ENCODE data around the gene KCNH1.
"Not testable (repeated sequence)": the region's sequence is repeated elsewhere in the genome, so short reads cannot be mapped to it uniquely, and the experiment has no call there.

The KCNH1 gene

GRCh38 chr1:211013346-211014240 is 120.4 kb downstream of the KCNH1 start:
- no peak for DNase-seq (ENCODE audit: low spot score)

DNA sequence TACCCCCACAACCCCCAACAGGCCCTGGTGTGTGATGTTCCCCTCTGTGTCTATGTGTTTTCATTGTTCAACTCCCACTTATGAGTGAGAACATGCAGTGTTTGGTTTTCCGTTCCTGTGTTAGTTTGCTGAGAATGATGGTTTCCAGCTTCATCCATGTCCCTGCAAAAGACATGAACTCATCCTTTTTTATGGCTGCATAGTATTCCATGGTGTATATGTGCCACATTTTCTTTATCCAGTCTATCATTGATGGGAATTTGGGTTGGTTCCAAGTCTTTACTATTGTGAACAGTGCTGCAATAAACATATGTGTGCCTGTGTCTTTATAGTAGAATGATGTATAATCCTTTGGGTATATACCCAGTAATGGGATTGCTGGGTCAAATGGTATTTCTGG is 122.8 kb downstream of the KCNH1 start:
- not testable (repeated sequence) for DNase-seq (ENCODE audit: low spot score)

- DNase-seq (ENCODE audit: low spot score), result no peak
These were observed 124.0 kb downstream of the KCNH1 start for GRCh38 chr1:211009944-211010343.

- no peak for DNase-seq (ENCODE audit: low spot score)
These were observed 126.1 kb downstream of the KCNH1 start for GRCh38 chr1:211007830-211008229.

DNA sequence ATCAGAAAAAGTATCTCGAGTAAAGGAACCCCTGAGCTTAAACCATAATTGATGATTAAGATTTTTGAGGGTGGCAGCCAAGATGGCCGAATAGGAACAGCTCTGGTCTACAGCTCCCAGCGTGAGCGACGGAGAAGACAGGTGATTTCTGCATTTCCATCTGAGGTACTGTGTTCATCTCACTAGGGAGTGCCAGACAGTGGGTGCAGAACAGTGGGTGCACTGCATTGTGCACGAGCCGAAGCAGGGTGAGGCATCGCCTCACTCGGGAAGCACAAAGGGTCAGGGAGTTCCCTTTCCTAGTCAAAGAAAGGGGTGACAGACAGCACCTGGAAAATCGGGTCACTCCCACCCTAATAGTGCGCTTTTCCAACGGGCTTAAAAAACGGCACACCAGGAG is 138.0 kb downstream of the KCNH1 start:
- not testable (repeated sequence) for DNase-seq (ENCODE audit: low spot score)

DNA sequence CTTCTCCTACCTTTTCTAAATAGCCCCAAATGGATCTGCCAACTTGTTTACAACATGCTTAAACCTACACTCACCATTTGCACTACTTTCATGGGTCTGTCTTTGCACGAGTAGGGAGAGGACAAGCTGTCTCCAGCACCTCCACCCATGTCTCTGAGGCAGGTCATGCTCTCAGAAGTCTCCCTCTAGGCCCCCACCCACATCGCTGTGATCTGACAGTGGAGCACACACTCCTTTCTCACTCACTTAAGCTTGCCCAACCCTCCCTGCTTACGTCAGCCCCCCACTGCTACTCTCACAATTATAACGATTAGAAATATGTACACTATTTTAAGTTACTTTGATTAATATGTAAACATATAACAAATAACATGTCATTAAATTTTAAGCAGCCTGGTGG is 141.1 kb downstream of the KCNH1 start:
- DNase-seq (ENCODE audit: low spot score), result no peak

- DNase-seq (ENCODE audit: low spot score), result no peak
These were observed 144.0 kb downstream of the KCNH1 start for GRCh38 chr1:210989905-210990304.

- DNase-seq (ENCODE audit: low spot score), result no peak
These were observed 152.5 kb downstream of the KCNH1 start for GRCh38 chr1:210981490-210981889.

GRCh38 chr1:210980082-210980481 is 153.9 kb downstream of the KCNH1 start:
- DNase-seq (ENCODE audit: low spot score), result no peak

- DNase-seq (ENCODE audit: low spot score), result no peak
These were observed 155.0 kb downstream of the KCNH1 start for GRCh38 chr1:210978974-210979354.

DNA sequence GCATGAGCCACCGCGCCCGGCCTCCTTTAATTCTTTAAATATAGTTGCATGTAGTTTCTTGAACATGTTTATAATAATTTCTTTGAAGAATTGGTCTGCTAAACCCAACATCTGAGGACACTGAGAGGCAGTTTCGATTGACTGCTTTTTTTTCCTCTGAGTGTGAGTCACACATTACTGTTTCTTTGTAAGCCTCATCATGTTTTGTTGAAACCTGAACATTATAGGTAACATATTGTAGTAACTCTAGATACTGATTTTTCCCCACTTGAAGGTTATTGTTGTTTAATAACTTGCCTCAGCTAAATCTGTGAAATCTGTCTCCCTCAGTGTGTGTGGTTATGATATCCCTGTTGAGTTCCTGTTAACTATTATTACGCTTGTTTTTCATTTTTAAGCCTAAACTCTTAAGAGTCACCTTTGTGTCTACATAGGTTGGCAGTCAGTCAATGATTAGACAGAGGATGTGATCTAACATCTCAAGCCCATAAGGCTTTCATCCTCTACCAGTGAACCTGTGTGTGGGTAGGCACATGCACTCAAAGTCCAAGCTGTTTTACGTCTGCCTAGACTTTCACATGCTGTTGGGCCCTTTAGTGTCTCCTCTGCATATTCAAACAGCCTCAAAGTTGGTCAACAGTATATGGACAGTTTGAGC is 155.5 kb downstream of the KCNH1 start:
- DNase-seq (ENCODE audit: low spot score), result no peak

GRCh38 chr1:210951279-210951678 is 182.7 kb downstream of the KCNH1 start:
- DNase-seq (ENCODE audit: low spot score), result no peak

GRCh38 chr1:210949940-210950546 is 183.9 kb downstream of the KCNH1 start:
- DNase-seq (ENCODE audit: low spot score), result not testable (repeated sequence)

- DNase-seq (ENCODE audit: low spot score), result no peak
These were observed 184.5 kb downstream of the KCNH1 start for GRCh38 chr1:210949489-210949888.

- DNase-seq (ENCODE audit: low spot score), result no peak
These were observed 184.9 kb downstream of the KCNH1 start for GRCh38 chr1:210949039-210949438.

DNA sequence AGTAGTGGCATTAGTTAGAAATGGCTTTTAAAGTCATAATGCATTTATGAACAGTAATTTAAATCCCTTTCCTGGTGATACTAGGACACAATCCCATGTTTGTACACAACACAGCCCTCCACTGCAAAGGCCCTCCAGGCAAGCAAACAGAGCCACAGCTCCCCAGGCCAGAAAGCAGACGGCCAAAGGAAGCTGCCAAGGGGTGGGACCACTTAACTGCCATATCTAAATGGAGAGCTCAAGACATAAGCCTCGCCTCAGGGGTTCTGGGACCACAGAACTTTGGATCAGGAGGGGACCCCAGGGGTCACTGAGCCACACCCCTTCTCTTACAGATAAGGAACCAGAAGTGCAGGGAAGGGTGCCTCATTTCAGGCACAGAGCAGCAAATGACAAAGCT is 189.7 kb downstream of the KCNH1 start:
- DNase-seq (ENCODE audit: low spot score), result no peak

DNA sequence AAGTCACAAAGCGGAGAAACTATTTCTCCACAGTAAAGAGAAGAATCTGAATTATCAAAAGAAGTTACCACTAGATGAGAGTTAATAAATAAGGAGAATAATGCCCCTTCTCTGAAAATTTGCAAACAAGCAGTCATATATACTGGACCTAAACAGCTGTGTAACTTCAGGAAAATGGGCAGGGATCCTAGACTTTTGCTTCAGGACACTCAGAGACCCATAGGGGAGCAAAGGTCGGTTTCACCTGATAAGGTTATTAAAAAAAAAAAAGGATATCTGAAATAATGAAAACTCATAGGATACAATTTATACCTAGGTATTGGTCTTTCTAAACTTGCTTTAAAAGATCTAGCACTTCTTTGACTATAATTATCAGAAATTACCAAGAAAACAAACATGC is 191.4 kb downstream of the KCNH1 start:
- DNase-seq (ENCODE audit: low spot score), result no peak

- no peak for DNase-seq (ENCODE audit: low spot score)
These were observed 193.8 kb downstream of the KCNH1 start for GRCh38 chr1:210940081-210940617.

DNA sequence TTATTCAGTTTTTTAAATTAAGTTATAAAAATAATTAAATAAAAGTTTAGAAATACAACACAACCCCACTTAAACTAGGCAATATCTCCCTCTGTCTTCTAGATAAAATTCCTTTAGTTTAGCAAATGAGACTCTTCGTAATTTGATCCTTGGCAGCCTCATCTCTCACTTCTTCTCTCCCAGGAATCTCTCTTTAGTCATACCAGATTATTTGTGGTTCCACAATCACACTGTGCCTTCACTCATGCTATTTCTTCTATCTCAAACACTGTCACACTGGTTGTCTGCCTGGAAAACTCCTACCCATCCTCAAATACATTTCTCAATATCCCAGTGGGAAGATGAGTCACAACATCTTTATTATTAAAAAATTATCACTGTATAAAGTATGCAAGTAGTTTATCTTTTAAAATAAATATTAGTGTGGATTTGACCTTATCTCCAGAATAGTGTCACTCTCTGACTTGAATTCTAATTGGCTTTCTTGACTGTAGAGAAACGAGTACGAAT is 195.5 kb downstream of the KCNH1 start:
- DNase-seq (ENCODE audit: low spot score), result no peak

DNA sequence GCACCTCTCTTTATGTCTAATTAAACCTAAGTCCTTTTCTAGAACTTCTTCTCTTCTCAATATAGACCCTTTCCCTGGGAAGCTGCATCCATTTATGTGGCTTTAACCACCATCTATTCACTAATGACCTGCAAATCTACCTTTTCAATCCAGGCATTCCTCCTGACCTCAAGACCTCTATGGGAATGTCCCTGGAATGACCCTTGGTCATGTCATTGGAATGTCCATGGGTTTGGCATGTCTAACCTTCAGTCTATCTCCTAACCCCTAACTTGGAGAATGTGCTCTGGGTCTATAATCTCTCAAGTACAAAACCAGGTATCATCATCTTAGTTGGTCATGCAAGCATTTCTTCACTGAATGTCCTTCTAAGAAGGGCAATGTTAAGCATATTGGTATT is 196.1 kb downstream of the KCNH1 start:
- no peak for DNase-seq (ENCODE audit: low spot score)

DNA sequence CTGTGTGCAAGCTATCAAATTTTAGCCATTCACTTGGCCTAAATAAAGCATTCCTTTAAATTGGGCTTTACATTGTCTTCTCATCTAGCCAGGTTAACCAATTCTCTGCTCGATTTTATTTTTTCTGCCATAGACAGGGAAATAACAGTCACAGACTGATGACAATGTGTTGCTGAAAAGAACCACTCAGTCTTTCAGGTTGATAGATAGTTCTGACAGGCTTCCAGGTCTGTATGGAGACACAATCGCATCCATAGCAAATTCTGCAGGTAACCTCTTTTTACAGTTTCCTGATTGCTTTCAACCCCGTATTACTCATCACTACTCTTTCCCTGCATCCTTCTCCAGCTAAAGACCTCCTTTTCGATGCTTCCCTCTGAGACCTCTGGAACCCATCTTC is 198.0 kb downstream of the KCNH1 start:
- no peak for DNase-seq (ENCODE audit: low spot score)

DNA sequence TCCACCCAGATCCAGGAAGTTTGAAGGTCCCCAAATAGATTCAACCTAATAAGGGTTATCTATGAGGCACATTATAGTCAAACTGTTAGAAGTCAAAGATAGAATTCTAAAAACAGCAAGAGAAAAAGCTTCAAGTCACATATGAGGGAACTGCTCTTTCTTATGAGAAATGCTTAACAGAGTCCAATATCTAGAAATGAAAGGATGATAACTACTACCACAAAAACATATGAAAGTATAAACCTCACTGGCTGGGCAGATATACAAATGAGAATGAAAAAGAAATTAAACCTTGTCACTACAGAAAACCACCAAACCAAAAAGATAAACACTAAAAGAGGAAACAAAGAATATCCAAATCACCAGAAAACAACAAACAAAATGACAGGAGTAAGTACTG is 201.8 kb downstream of the KCNH1 start:
- DNase-seq (ENCODE audit: low spot score), result no peak

- DNase-seq (ENCODE audit: low spot score), result no peak
These were observed 211.3 kb downstream of the KCNH1 start for GRCh38 chr1:210922666-210923065.
